Stimulated activated CD8-positive, alpha-beta memory T cell treated with anti-CD3 and anti-CD28 coated beads, Interleukin-4, amount 100 ng/mL, for 1 hour (primary cell): ENCODE results near the gene JAKMIP1.
"Not testable (repeated sequence)": the region's sequence is repeated elsewhere in the genome, so short reads cannot be mapped to it uniquely, and the experiment has no call there.

Experiments used
- DNase-seq, 2 donors: peaks; one replicate each; pipeline ENCODE4 v3.0.0-alpha.2; 2020; ENCODE audit warnings: low read depth in 2 of 2, low spot score in 1 of 2

JAKMIP1 gene

DNA sequence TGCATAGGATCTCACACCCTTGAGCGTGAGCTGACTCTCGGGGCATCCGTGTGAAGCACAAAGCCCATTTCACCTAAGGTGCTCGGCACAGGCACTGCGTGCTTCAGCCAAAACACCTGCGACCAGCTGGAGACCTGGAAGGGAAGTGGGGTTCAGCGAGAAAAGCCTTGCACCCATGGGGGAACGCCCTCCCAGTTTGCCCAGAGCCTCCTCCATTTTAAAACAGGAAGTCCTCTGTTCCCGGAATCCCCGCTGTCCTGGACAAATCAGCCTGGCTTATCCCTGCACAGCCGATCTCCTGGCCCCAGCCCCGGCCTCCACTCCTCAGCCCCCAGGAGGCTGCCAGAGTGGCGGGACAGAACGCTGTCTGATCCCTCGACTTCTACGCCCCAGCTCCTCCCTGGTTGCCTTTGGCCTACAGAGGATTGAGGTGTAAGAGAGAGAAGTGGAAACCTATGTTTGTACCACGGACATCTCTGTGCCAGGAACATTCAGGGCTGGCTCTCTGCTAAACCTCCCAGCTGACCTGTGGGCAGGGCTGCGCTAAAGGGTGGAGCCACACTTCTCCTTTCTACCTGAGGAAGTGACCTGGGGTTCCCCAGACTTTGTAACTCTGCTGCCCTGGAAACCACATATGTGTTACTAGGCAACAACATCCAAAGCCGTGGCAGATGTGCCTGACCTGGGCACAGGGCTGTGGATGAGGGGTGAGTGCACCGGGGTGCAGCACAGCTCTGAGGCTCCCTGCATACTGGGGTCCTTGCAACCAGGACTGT lies 178.3 kb downstream of the JAKMIP1 start:
- DNase-seq: no peak

DNA sequence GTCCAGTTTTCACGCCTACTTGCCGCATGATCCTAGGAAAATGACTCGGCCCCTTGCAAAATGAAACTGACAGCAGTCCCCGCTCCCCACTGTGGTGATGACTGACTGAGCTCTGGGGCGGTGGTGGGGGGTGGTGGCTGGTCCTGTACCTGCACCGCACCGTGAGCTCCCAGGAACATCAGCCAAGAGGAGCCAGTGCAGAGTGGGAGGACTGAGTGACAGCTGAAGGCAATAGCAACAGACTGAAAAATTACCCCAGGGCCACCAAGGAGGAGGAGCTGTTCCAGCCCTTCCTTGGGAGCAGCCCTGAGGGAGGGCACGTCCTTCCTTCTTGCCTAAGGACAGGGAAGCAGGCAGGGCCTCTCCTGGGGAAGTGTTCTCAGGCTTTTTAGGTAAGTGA lies 179.7 kb downstream of the JAKMIP1 start:
- no peak for DNase-seq

DNA sequence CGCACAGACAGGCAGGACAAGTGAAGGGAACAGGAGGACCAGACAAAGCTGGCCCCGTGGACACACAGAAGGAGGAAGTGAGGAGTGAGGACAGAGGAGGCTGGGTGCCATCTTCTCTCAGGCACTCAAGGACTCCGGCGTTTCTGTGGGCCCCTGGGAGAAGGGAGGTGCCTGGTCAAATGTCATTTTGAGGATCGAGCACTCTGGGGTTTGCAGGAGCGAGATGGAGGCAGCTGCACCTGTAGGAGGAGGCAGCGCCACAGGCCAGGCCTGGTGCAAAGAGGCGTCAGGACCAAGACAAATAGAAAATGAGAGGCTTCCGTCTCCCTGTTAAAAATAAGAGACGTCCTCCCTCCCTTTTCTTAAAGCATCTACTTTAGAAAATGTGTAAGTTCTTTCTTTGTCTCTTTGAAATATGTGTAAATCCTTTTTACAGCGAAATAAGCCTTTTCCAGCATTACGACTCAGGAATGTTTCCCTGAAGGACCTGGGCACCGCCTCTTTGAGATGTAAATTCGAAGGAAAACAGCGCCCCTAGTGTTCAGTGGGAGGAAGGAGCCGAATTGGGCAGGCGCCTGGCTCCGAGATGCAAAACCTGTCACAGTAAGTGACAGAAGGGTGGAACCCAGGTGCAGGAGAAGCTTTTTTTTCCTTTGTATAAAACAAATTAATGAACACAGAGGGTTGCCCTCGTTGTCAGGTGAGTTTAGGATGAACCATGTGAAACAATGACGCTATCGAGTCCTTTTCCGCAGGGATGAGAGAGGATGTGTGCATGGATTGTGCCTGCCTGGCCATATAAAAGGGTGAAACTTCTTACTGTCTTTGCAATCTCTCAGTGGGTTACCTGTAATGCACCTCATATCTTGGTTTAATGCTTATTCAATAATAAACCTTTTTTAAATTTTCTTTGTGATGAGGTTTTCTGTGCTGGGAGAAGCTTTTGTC lies 180.8 kb downstream of the JAKMIP1 start:
- no peak for DNase-seq

DNA sequence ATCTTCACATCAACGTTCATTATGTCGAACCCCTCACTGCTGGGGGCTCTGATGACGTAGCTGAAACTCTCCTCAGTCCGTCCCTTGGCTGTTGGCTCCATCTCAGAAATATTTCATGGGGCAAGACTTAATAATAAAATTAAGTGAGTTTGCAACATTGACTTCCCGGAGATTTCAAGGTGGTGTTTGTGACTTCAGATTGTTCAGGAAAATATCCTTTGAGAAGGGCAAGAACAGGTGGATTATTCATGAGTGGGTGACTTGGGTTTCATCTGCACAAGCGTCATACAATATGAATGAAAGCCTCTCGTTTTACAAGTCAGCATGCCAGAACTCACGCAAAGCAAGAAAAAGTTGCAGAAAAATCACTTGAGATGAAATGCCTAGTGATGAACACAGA lies 182.0 kb downstream of the JAKMIP1 start, which contains the start of gene C4orf50:
Gene C4orf50, minus strand, starts transcription at position 101 of the 400 bp plus-strand sequence.
- no peak for DNase-seq

DNA sequence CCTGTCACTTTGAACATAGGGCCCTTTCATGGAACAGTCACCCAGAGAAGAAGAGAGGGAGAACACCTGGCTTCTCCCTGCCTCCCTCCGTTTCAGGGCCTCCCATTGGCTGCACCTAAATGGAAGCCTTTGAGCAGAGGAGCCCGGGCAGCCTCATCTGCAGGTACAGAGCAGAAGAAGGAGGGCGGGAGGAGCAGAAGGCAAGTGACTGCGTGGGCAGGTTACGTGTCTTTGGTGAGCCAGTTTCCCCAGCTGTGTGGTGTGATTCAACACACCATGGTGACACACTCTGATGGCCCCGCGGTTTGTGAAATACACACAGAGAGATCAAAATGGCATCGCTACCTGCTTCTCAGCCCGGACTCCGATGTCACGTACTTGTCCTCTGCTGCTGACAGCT lies 182.5 kb downstream of the JAKMIP1 start:
- DNase-seq: no peak

DNA sequence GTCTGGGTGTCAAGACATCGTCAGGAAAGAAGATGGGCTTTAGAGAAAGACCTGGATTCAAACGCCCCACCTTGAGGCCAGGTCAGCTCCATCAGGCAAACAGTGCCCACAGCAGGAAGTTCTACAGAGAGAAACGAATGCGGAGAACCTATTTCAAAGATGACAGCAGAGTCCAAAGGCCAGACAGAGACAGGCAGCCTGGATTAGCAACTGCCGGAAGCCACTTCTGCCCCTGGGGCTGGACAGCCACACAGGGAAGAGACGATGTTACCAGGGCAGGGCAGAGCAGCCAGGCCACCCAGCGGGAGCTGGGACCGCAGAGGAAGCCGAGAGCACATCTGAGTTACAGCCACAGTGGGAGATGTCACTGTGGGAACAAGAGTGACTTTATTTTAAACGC lies 183.3 kb downstream of the JAKMIP1 start:
- no peak for DNase-seq

DNA sequence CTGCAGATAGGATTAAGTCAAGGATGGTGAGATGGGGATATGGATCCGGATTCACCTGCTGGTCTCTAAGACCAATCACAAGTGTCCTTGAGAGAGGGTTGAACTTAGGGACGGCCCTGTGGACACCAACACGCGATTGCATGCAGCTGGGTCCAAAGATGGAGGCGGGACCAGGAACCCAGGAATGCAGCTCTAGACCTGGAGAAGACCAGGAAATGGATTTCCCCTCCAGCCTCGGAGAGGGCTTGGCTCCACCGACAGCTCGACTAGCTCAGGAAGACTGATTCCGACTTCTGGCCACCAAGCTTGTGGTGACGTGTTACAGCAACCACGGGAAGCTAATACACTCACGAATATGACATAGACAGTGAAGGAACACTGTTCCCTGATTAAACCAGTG lies 186.8 kb downstream of the JAKMIP1 start:
- no peak for DNase-seq

DNA sequence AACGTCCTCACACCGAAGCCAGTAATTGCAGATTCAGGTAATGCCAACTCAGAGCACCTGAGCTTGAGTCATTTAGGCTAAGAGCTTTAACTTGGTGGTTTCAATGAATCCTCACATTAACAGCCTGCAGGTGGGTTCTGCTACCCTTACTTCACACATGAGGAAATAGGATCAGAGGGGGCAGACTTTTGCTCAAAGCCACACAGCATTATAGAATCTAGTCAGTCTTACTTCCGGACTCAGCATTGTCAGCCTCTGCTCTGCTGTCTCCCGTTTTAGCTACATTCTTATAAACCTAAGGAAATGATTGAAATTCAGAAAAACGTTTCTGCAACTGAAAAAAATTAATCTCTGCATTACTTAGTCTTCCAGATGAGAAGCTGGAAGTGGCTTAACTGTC lies 188.1 kb downstream of the JAKMIP1 start:
- DNase-seq: no peak

DNA sequence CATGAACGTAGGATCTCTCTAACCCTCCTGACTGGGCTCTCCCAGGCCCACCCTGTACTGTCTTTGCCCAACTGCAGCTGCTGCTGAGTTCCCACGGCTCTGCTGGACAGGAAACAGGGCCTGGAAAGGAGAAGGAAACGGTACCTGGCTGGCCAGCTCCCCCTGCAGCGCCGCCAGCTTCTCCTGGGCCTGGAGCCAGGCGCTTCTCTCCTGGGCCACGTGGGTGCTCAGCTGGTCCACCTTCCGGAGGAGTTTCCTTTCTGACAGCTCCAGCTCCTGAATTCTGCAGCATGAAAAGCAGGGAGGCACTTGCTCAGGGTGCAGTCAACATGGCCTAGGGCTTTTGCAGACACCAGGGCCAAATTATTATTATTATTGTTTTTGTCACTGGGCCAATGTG lies 188.7 kb downstream of the JAKMIP1 start:
- DNase-seq: no peak

DNA sequence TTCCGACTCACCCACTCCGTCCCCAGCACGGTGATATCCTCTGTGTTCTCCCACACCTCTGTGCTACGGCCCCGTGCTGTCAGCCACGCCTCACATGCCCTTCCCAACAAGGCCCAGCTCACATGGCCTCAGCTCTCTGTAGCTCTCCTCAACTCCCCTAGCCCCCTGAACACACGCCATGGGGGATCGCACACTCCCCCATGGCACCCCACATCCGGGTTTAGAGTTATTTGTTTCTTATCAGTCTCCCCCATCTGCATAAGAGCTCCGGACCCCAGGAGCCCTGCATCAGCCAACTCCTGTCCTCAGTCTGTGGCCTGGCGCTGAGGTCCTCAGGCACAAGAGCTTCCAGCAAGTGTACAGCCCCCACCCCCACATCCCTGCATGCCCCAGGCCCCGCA lies 189.1 kb downstream of the JAKMIP1 start:
- DNase-seq: no peak

DNA sequence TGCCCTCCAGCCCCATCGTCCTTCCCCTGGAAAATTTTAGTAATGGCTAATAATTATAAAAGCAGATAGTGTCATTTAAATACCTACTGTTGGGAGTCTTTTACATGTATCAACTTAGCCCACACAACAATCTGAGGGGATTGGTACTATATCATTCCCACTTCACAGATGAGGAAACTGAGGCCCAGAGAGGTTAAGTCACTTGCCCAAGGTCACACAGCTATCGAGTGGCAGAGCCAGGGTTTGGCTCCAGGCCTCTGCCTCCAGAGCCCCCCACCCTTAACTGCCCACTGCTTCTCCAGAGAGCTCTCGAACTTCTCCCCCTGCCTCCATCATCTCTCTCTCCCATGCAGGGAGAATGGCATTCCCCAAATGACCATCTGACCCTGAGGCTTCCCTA lies 189.6 kb downstream of the JAKMIP1 start:
- DNase-seq: no peak

DNA sequence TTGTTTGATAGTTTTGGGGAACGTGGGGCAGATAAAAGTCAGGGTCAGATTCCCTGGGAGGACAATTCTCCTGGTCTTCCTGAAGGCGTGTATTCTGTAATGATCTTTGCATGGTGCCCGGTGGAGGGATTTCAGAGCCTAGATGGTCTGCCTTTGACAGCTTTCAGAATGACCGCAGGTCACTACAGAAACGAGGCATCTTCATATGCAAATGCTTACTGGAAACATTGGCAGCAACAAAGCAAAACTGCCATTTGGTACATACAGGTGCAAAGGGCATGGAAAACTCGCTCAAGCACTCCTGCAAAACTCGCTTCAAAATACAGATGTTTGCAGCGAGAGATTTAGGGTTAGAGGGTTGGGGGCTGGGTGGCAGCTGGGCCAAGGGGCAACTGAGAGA lies 190.9 kb downstream of the JAKMIP1 start:
- DNase-seq: no peak

DNA sequence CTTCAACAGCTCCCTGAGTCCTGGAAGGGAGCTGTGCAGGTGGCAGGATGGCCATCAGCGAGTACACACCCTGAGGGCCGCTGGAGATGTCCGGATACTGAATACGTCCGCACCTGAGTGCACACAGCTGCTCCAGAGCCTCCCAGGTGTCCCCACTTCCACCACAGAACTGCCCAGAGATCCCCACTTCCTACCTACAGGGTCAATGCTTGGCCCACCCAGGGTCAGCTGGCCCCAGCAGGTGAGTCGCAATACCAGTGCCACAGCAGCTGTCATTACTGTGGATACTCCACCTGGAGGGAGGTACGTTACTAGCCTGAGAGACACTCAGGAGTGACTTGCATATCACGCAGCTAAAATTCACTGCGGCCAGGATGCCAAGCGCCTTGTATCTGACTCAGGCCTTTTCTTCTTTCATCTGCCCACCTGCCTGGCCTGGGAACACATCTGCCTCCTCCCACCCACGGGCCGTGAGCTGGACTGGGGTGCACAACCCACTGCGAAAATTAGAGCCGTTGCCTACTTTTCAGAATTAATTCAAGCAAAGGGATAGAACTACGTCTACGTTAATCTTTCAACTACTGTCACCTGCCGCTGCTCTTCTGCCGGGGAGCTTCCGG lies 191.5 kb downstream of the JAKMIP1 start:
- no peak for DNase-seq

DNA sequence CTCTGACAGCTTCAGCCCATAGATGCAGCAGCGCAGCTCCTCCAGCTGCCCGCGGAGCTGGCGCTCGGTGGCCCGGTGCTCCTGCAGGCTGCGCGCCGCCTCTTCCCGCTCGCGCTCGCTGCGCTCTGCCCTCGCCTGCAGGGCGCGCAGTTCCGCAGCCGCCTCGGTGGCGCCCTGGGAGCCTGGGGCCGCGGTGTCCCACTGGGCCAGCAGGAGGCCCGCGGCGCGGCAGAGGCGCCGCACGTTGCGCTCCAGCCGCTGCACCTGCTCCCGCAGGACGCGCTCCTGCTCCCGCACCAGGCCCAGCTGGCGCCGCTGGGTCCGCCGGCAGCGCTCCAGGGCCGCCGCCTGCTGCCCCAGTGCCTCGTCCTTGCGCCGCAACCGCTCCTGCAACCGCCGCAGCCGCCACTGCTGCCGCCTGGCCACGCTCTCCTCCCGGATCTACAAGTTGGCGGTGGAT lies 192.2 kb downstream of the JAKMIP1 start:
- no peak for DNase-seq

DNA sequence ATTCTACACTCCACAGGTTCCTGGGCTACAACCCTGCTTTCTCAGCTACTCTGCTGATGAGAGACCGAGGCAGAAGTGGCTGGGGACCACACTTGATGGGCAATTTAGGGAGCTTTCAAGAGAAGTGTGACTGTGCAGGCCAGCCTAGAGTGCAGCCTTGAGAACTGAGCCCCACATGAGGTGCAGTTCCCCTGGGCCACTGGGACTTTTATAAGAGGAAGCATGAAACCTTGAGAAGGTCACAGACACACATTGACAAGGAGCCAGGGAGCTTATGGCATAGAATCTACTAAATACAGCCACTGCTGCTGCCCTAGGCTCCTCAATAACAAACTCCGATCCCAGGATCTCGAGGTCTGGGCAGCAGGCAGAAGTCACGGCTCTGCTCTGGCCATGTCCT lies 195.2 kb downstream of the JAKMIP1 start:
- DNase-seq: no peak

DNA sequence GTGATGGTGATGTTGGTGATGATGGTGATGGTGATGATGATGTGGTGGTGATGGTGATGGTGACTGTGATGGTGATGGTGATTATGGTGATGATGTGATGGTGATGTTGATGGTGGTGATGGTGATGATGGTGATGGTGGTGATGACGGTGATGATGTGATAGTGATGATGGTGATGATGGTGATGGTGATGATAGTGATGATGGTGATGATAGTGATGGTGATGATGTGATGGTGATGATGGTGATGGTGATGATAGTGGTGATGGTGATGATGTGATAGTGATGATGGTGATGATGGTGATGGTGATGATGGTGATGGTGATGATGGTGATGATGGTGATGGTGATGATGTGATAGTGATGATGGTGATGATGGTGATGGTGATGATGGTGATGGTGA lies 196.9 kb downstream of the JAKMIP1 start:
- DNase-seq: not testable (repeated sequence)

DNA sequence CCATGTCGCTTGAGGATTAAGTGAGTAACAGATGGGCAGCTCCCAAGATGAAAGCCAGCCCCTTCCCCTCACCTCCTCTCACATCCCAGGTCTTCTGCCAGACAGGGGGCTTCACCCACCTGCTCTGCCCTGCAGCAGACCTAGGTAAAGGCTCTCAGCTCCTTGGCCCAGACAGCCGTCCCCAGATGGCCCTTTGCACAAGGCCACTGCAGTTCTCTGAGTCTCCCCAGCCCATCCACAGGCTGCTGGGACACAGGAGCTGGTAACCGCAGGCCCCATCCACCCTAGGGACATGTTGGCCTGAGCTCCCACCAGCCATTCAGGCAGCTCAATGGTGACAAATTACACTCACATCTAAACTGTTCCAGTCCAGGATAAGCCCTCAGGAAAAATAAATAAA lies 197.4 kb downstream of the JAKMIP1 start:
- no peak for DNase-seq

DNA sequence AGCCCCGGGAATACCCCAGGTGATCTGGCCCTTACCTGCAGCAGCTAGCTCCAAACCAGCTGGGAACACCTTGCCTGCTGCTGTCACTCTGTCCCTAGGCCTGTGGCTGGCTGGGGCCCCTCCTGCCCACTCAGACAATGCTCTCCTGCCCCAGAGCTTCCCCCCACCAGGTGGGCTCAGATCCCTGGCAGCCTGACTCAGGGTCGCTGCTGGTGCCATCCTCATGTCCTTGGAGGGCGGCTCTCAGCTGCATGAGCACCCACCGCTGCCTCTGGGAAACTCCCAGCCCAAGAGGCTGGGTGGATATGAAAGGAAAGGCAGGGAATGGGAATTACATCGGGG lies 197.9 kb downstream of the JAKMIP1 start:
- DNase-seq: no peak

DNA sequence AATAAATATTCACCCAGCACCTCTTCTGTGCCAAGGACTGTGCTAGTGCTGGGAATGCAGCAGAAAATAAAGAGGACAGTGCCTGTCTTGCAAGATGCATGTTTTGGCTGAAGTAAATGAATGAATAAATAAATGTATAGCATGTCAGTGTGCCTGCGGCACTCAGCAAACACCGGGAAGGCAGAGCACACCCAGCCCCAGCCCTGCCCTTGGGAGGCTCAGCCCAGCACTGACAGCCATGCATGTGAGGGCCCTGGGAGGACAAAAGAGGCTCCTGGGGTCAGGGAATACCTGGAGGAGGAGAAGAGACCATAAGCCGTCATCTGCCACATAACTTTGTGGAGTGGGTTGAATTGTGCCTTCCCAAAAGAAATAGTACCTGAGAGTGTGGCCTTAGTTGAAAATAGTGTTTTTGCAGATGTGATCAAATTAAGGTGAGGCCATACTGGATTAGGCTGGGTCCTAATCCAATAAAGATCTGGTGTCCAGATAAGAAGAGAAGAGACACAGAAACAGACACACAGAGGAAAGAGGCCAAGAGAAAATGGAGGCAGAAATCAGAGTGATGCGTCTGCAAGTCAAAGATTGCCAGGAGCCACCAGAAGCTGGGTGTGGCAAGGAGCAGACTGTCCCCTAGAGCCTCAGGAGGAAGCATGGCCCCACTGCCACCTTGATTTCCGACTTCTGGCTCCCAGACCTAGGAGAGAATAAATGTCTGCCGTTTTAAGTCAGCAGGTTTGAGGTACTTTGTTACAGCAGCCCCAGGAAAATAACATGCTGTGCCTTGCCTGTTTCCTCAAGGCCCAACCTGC lies 198.5 kb downstream of the JAKMIP1 start:
- no peak for DNase-seq

DNA sequence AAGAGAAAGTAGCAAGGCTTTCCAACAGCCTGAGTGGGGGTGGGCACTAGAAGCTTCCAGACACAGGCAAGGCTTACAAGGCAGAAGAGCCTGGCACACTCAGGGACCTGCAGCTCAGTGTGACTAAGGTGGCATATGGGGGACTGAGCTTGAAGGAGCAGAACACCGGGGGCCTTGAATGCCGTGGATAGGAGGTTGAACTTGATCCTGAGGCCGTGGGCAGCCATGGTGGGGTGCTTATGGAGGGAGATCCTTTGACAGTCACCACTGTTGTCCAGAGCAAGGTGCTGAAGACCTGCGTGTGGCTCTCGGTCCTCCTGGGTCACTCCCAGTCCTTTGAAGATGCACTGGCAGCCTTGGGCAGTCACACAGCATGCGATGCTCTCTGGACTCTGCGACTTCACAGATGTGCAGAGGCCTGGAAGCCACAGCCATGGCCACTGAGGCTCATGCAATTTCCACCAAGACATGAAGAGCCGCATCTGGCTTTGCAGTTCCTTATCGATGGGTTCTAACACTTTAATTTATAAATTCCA lies 200.5 kb downstream of the JAKMIP1 start:
- DNase-seq: no peak

DNA sequence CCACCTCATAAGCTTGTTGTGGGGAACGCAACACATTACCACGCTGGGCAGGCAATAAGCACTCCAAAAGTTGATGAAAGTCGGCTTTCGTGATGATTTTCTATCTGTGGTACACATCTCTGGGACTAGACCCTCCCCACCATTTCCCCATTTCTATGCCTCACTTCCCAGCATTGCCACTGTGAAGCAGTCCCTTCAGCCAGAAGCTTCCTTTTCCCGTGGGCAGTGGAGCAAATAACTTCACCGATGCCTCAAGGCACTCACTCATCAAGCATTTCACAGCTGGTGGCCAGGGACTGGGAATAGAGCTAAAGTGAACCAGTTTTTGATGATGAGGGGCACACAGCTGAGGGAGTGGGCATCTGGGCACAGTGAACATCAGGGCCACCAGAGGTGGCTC lies 201.0 kb downstream of the JAKMIP1 start:
- DNase-seq: no peak
